Natural killer cell (primary cell): ENCODE measurements around the gene FAM43B. TPM values are rescaled to one million over a fixed set of nuclear protein-coding genes. Genes with fewer than 3 reads are reported as not detected.

Experiments
- ATAC-seq, 3 donors: fragments of 150-1000 bp in 2 of 3; fragments of 200-7000 bp in 1 of 3; cut with Tn5 transposase; 1 replicate in 1 of 3; 2 replicates in 2 of 3; pipeline ENCODE4 v1.10.0; 2021; ENCODE audit warnings: mild to moderate bottlenecking in 2 of 3, moderate library complexity in 2 of 3
- DNase-seq, 2 donors: peaks; one replicate each; pipeline versions ENCODE4 v3.0.0 to v3.0.0-alpha.2; 2013 to 2021; ENCODE audit warnings: mixed read lengths in 1 of 2
- H3K27ac ChIP-seq: one replicate; pipeline ENCODE4 v1.5.1; 2013; ENCODE audit warnings: mild to moderate bottlenecking, low read length
- H3K27me3 ChIP-seq: one replicate; pipeline ENCODE4 v1.6.1; 2013; ENCODE audit warnings: low read length; ENCODE audit not compliant: control insufficient read depth, insufficient read depth
- H3K36me3 ChIP-seq: one replicate; pipeline ENCODE4 v1.6.1; 2013; ENCODE audit warnings: low read length; ENCODE audit not compliant: control insufficient read depth, insufficient read depth
- H3K4me1 ChIP-seq: one replicate; pipeline ENCODE4 v1.6.1; 2013; ENCODE audit warnings: low read length; ENCODE audit not compliant: control insufficient read depth, insufficient read depth
- H3K4me3 ChIP-seq: one replicate; pipeline ENCODE4 v1.5.1; 2013; ENCODE audit warnings: low read length
- H3K9me3 ChIP-seq: one replicate; pipeline ENCODE4 v1.6.1; 2013; ENCODE audit warnings: low read length; ENCODE audit not compliant: control insufficient read depth, insufficient read depth
- H3K27ac Mint-ChIP-seq, 2 donors: one replicate each; pipeline ENCODE4 v1.8.0; 2022; ENCODE audit warnings: mild to moderate bottlenecking in 2 of 2, mixed read lengths in 2 of 2, moderate library complexity in 1 of 2
- H3K27me3 Mint-ChIP-seq, 2 donors: one replicate each; pipeline ENCODE4 v1.8.0; 2022; ENCODE audit warnings: low read depth in 2 of 2, mixed read lengths in 2 of 2
- H3K36me3 Mint-ChIP-seq: one replicate; pipeline ENCODE4 v1.8.0; 2022; ENCODE audit warnings: mixed read lengths
- H3K4me1 Mint-ChIP-seq, 2 donors: one replicate each; pipeline ENCODE4 v1.8.0; 2022; ENCODE audit warnings: mixed read lengths in 2 of 2
- H3K4me3 Mint-ChIP-seq: one replicate; pipeline ENCODE4 v1.8.0; 2022; ENCODE audit warnings: mild to moderate bottlenecking, moderate library complexity, mixed read lengths
- H3K9me3 Mint-ChIP-seq, 2 donors: one replicate each; pipeline ENCODE4 v1.8.0; 2022; ENCODE audit warnings: mixed read lengths in 2 of 2
- WGBS: methylation state at CpG from one replicate; pipeline ENCODE4 v1.1.7; 2013; ENCODE audit warnings: missing lambda C conversion rate; ENCODE audit not compliant: insufficient coverage; 5-methylcytosine and 5-hydroxymethylcytosine counted together
- intact Hi-C: fragments of 100-400 bp; cut with micrococcal nuclease; formaldehyde crosslinking; loops from one replicate; pipeline ENCODE4 v1.14.2; 2022
- total RNA-seq, 4 donors: library from RNA; stranded (reverse); fragments of 120-200 nt in 1 of 4; gene quantifications; one replicate each; pipeline versions ENCODE4 v1.2.3 to v1.2.4, GENCODE V29; 2013 to 2022
- TF ChIP-seq, protein P1 (sequence below): fragments of 200-600 bp; IDR thresholded peaks from one replicate; pipeline ENCODE4 v1.8.0; 2022; ENCODE audit warnings: antibody characterized with exemption

The FAM43B gene
- total RNA-seq, 3 donors from 2014 or later (not counting 1 experiment from before 2014, with no cell fraction given): not detected

DNA sequence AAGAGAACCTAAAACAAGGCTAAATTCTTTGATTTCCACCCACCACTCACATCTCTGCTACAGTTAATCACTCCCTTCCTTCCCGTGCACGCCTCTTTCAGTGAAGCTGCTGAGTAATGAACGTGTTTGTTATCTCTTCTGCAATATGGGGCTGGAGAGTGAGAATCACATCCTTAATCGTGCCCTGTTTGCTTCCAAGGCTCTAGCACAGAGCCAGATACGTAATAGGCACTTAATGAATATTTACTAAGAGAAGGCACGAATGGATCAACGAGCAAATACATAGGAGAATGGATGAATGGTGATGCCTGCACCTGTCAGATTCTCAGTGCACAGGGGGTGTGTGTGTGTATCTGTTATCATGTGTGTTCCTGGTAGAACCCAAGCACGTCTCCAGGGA, 22.1 kb upstream of the FAM43B start:
- peaks cover 3% of the 10 kb centered on the region for H3K27me3 ChIP-seq
- H3K4me3 ChIP-seq: no peak overlapping the region
- no peak overlapping the region for H3K27ac ChIP-seq
- ATAC-seq (no peak), DNase-seq (no peak)
- H3K27ac Mint-ChIP-seq: no peak overlapping the region
- H3K4me3 Mint-ChIP-seq: no peak overlapping the region
- TF ChIP-seq, protein P1, sequence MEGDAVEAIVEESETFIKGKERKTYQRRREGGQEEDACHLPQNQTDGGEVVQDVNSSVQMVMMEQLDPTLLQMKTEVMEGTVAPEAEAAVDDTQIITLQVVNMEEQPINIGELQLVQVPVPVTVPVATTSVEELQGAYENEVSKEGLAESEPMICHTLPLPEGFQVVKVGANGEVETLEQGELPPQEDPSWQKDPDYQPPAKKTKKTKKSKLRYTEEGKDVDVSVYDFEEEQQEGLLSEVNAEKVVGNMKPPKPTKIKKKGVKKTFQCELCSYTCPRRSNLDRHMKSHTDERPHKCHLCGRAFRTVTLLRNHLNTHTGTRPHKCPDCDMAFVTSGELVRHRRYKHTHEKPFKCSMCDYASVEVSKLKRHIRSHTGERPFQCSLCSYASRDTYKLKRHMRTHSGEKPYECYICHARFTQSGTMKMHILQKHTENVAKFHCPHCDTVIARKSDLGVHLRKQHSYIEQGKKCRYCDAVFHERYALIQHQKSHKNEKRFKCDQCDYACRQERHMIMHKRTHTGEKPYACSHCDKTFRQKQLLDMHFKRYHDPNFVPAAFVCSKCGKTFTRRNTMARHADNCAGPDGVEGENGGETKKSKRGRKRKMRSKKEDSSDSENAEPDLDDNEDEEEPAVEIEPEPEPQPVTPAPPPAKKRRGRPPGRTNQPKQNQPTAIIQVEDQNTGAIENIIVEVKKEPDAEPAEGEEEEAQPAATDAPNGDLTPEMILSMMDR: no peak
- H3K4me1 ChIP-seq: no peaks in the 10 kb centered on the region
- peaks cover 33 to 46% of the 10 kb centered on the region in 2 donors for H3K27me3 Mint-ChIP-seq
- no peaks in the 10 kb centered on the region for H3K36me3 Mint-ChIP-seq
- no peaks in the 10 kb centered on the region for H3K36me3 ChIP-seq
- H3K9me3 Mint-ChIP-seq: no peaks in the 10 kb centered on the region
- intact Hi-C loops: no loop called here
- WGBS: 6% methylated on average over 6 of the region's 8 CpGs
- no peaks in the 10 kb centered on the region for H3K4me1 Mint-ChIP-seq
- H3K9me3 ChIP-seq: no peaks in the 10 kb centered on the region

DNA sequence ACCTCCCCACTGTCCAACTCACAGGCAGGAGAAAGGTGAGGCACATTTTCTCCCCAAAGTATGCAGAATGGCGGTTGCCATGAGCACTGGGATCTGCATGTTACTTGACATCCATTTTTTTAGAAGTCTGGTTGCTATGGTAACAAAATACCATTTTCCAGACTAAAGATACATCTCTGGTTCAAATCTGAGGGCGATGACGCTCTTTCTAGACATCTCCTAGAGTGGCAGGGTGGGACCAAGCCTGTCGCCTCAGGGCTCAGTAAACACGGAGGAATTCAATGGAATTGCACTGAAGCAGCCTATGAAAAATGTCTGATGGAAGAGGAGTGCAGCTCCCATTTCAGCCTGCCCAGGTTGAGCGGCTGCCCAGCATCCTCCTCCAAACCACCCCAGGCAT, 21.5 kb upstream of the FAM43B start:
- no peaks in the 10 kb centered on the region for H3K36me3 Mint-ChIP-seq
- H3K4me3 ChIP-seq: no peak overlapping the region
- peaks cover 35 to 48% of the 10 kb centered on the region in 2 donors for H3K27me3 Mint-ChIP-seq
- H3K4me1 ChIP-seq: no peaks in the 10 kb centered on the region
- no peak overlapping the region for H3K27ac ChIP-seq
- H3K27ac Mint-ChIP-seq: no peak overlapping the region
- ATAC-seq (no peak), DNase-seq (no peak)
- no peaks in the 10 kb centered on the region for H3K9me3 ChIP-seq
- peaks cover 3% of the 10 kb centered on the region for H3K27me3 ChIP-seq
- H3K4me1 Mint-ChIP-seq: no peaks in the 10 kb centered on the region
- no peak overlapping the region for H3K4me3 Mint-ChIP-seq
- no peaks in the 10 kb centered on the region for H3K36me3 ChIP-seq
- 91% methylated on average over 6 of the region's 6 CpGs for whole genome bisulfite sequencing
- intact Hi-C loops: no loop called here
- TF ChIP-seq, protein P1: no peak
- no peaks in the 10 kb centered on the region for H3K9me3 Mint-ChIP-seq

DNA sequence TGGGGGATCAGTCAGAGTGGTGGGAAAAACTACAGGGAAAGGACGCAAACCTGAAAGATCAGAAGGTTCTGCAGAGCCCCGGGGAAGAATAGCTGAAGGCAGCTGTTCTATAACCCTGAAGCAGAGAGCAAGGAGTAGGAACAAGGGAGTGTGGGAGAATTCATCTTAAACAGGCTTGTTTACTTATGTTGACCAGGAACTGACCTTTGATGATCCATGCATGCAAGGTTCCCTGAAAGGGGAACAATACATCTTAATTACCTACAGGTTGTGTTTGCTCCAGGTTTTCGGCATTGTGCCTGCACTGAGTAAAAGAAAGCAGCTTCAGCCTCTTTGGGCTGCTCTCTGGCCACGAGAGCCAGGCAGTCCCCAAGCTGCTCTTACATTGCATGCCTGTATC, 18.7 kb upstream of the FAM43B start:
- peaks cover 3% of the 10 kb centered on the region for H3K27me3 ChIP-seq
- no peak for ATAC-seq
- H3K9me3 ChIP-seq: no peaks in the 10 kb centered on the region
- Mint-ChIP-seq H3K27me3 (peaks cover 39% of the 10 kb centered on the region in 2 donors), H3K36me3 (no peaks in the 10 kb centered on the region), H3K9me3 (no peaks in the 10 kb centered on the region), H3K27ac (no peak overlapping the region), H3K4me3 (no peak overlapping the region), H3K4me1 (no peaks in the 10 kb centered on the region)
- no peak for DNase-seq
- H3K27ac ChIP-seq: no peak overlapping the region
- intact Hi-C loops: no loop called here
- H3K36me3 ChIP-seq: no peaks in the 10 kb centered on the region
- no peak overlapping the region for H3K4me3 ChIP-seq
- no peaks in the 10 kb centered on the region for H3K4me1 ChIP-seq
- WGBS: 81% methylated on average over 4 of the region's 4 CpGs
- TF ChIP-seq, protein P1: no peak

DNA sequence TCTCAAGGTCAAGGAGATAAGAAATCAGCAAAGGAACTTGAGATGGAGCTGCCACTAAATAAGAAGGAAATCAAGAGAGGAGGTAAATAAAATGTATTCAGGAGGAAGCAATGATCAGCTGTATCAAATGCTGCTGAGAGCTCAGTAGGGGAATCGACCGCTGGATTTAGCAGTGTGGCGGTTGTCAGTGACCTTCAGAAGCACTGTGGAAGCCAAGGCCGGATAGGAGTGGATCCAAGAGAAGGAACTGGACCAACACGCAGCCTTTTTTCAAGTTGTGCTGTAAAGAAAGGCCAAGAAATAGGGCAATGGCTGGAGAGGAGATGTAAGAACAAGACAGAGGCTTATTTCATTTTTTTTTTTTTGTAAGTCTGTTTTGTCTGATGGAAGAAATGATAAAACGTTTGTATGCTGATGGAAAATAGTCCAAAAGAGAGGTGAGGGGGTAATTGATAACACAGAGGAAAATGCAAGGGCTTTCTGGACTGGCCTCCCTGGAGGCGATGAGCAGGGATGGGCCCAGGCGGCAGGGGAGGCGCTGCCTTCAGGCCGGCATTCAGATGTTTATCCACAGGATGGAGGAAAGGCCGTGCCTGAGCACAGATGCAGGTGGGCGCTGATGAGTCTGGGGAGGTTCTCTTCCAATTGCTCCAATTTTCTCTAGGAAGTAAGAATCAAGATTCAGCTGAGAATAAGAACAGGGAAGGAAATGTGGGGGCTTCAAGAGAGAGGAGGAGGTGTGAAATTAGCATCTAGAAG, 17.5 kb upstream of the FAM43B start:
- Mint-ChIP-seq H3K36me3 (no peaks in the 10 kb centered on the region), H3K4me1 (no peaks in the 10 kb centered on the region), H3K27me3 (peaks cover 33 to 34% of the 10 kb centered on the region in 2 donors), H3K9me3 (no peaks in the 10 kb centered on the region), H3K4me3 (no peak overlapping the region), H3K27ac (no peak overlapping the region)
- DNase-seq (no peak), ATAC-seq (no peak)
- WGBS: 83% methylated on average over 12 of the region's 12 CpGs
- no peaks in the 10 kb centered on the region for H3K27me3 ChIP-seq
- no peaks in the 10 kb centered on the region for H3K4me1 ChIP-seq
- no peaks in the 10 kb centered on the region for H3K9me3 ChIP-seq
- no peak overlapping the region for H3K27ac ChIP-seq
- intact Hi-C loops: no loop called here
- H3K4me3 ChIP-seq: no peak overlapping the region
- H3K36me3 ChIP-seq: no peaks in the 10 kb centered on the region
- TF ChIP-seq, protein P1: no peak
